K562 (cell line): Measurements from ENCODE around the gene NTRK1. TPM values are rescaled to one million over a fixed set of nuclear protein-coding genes. Genes with fewer than 3 reads are reported as not detected.

Experiments used
- ATAC-seq: fragments of 200-7000 bp; cut with Tn5 transposase; 3 replicates; pipeline ENCODE4 v1.9.1; 2020; ENCODE audit warnings: moderate library complexity
- BruUV-seq: library from RNA; stranded (reverse); fragments of 400-500 nt; replicated peaks from 2 replicates; lab custom pipeline; 2021; lab: Mats Ljungman, UMichigan
- CTCF ChIA-PET: fragments of 300-600 bp; formaldehyde crosslinking; extraction: SDS; loops from one replicate; lab custom pipeline; 2021; ENCODE audit warnings: low intra/inter-chr PET ratio; lab: Yijun Ruan, JAX
- POLR2A ChIA-PET: fragments of 300-600, 350-650 bp; sonication (Branson Sonifier 250); formaldehyde crosslinking; extraction: SDS; loops from one replicate; lab custom pipeline; 2021; ENCODE audit warnings: antibody characterized with exemption, inconsistent platforms; lab: Yijun Ruan, JAX
- DNase-seq, 4 experiments: peaks; one replicate each; pipeline versions ENCODE4 v3.0.0 to v3.0.0-alpha.2; 2011 to 2018; ENCODE audit warnings: low spot score in 3 of 4, mixed read lengths in 3 of 4; ENCODE audit errors: extremely low read depth in 1 of 4
- FAIRE-seq: peaks from 2 replicates; lab custom pipeline; 2011; peaks lifted over from hg19 to GRCh38; lab: Jason Lieb, UNC
- H2AFZ ChIP-seq: 2 replicates; pipeline ENCODE4 v1.6.0; 2011; ENCODE audit warnings: low read depth, low read length, control low read depth, inconsistent platforms
- H3K27ac ChIP-seq: fragments of 200-600 bp; 3 replicates; pipeline ENCODE4 v1.8.0; 2011; ENCODE audit warnings: low read depth, mild to moderate bottlenecking, control low read depth, inconsistent platforms, low read length, moderate library complexity, mixed read lengths; ENCODE audit errors: extremely low read depth
- H3K27me3 ChIP-seq, 2 experiments: fragments of 300-600 bp in 1 of 2; 2 replicates in 1 of 2; 3 replicates in 1 of 2; pipeline versions ENCODE4 v1.6.0 to v1.8.0; 2011; ENCODE audit warnings: inconsistent platforms in 2 of 2, low read length in 2 of 2, mild to moderate bottlenecking in 1 of 2, mixed read lengths in 1 of 2, moderate library complexity in 1 of 2; ENCODE audit not compliant: control insufficient read depth in 2 of 2, insufficient read depth in 2 of 2
- H3K36me3 ChIP-seq: fragments of 300-600 bp; 3 replicates; pipeline ENCODE4 v1.8.0; 2011; ENCODE audit warnings: mild to moderate bottlenecking, low read length, inconsistent platforms; ENCODE audit not compliant: control insufficient read depth, insufficient read depth
- H3K4me1 ChIP-seq, 2 experiments: fragments of 200-600 bp in 1 of 2; replicated peaks in 1 of 2; 2 replicates in 1 of 2; 3 replicates in 1 of 2; pipeline versions ENCODE4 v1.5.1 to v1.8.0; 2011; ENCODE audit warnings: inconsistent platforms in 2 of 2, low read length in 2 of 2, mild to moderate bottlenecking in 1 of 2, mixed read lengths in 1 of 2, moderate library complexity in 1 of 2; ENCODE audit not compliant: control insufficient read depth in 2 of 2, insufficient read depth in 2 of 2
- H3K4me2 ChIP-seq: 2 replicates; pipeline ENCODE4 v1.6.1; 2011; ENCODE audit warnings: low read length, control low read depth, inconsistent platforms, mixed read lengths; ENCODE audit not compliant: insufficient read depth
- H3K4me3 ChIP-seq: fragments of 200-600 bp; sonication (generic), shearing (Covaris generic); 2 replicates; pipeline ENCODE4 v1.5.1; 2016; ENCODE audit warnings: control low read depth, inconsistent platforms
- H3K79me2 ChIP-seq: fragments of 200-600 bp; 3 replicates; pipeline ENCODE4 v1.8.0; 2011; ENCODE audit warnings: low read length, inconsistent platforms; ENCODE audit not compliant: control insufficient read depth, insufficient read depth
- H3K9ac ChIP-seq, 2 experiments: 2 replicates each; pipeline versions ENCODE4 v1.6.0 to v1.6.1; 2011; ENCODE audit warnings: low read depth in 2 of 2, low read length in 2 of 2, control low read depth in 1 of 2, inconsistent platforms in 1 of 2, mild to moderate bottlenecking in 1 of 2, mixed read lengths in 1 of 2; ENCODE audit not compliant: insufficient read depth in 1 of 2
- H3K9me1 ChIP-seq: one replicate; pipeline ENCODE4 v1.6.0; 2011; ENCODE audit warnings: inconsistent platforms, mild to moderate bottlenecking, low read length, moderate library complexity; ENCODE audit not compliant: control insufficient read depth, insufficient read depth
- H3K9me3 ChIP-seq: replicated peaks from 2 replicates; pipeline ENCODE4 v1.5.1; 2011; ENCODE audit warnings: low read depth, low read length, inconsistent platforms; ENCODE audit not compliant: control insufficient read depth, insufficient read depth
- H4K20me1 ChIP-seq: replicated peaks from 2 replicates; pipeline ENCODE4 v1.6.1; 2011; ENCODE audit warnings: low read length, inconsistent platforms, mixed read lengths; ENCODE audit not compliant: control insufficient read depth, insufficient read depth
- CREM ChIP-seq: IDR thresholded peaks from 2 replicates; pipeline ENCODE4 v1.6.1; 2014; ENCODE audit warnings: antibody characterized with exemption, low read depth
- CXXC5 ChIP-seq: fragments of 250-450 bp; sonication (Bioruptor Pico); IDR thresholded peaks from 2 replicates; pipeline ENCODE4 v1.8.0; 2022; ENCODE audit warnings: inconsistent platforms, mild to moderate bottlenecking, moderate library complexity
- ESRRA ChIP-seq: fragments of 450-650 bp; IDR thresholded peaks from 2 replicates; pipeline ENCODE4 v1.6.1; 2014; ENCODE audit warnings: low read depth, mild to moderate bottlenecking, moderate library complexity, borderline replicate concordance
- FOS ChIP-seq: IDR thresholded peaks from 3 replicates; pipeline ENCODE4 v1.6.1; 2011; ENCODE audit not compliant: insufficient read length; ENCODE audit errors: extremely low read depth
- GABPA ChIP-seq: fragments of 200-800 bp; sonication (Bioruptor generic); conservative IDR thresholded peaks from 2 replicates; pipeline ENCODE4 v1.6.1; 2016; ENCODE audit warnings: low read depth, missing genetic modification characterization, missing compliant biosample characterization
- GTF2B ChIP-seq: IDR thresholded peaks from 2 replicates; pipeline ENCODE4 v1.6.1; 2011; ENCODE audit not compliant: insufficient read length; ENCODE audit errors: extremely low read depth
- KLF6 ChIP-seq: fragments of 250-450 bp; sonication (Bioruptor Pico); IDR thresholded peaks from 2 replicates; pipeline ENCODE4 v1.4.0; 2020; ENCODE audit warnings: mild to moderate bottlenecking, moderate library complexity, borderline replicate concordance
- L3MBTL2 ChIP-seq: fragments of 450-650 bp; IDR thresholded peaks from 2 replicates; pipeline ENCODE4 v1.6.1; 2016; ENCODE audit warnings: mild to moderate bottlenecking, moderate library complexity
- RBFOX2 ChIP-seq: fragments of 200-400 bp; formaldehyde crosslinking; IDR thresholded peaks from 2 replicates; pipeline ENCODE4 v1.6.1; 2017; ENCODE audit warnings: low read depth, mild to moderate bottlenecking, low read length, moderate library complexity
- TSC22D4 ChIP-seq: fragments of 450-650 bp; IDR thresholded peaks from 2 replicates; pipeline ENCODE4 v1.6.1; 2016; ENCODE audit warnings: missing genetic modification characterization, missing biosample characterization, control low read depth
- U2AF2 ChIP-seq: fragments of 200-400 bp; formaldehyde crosslinking; optimal IDR thresholded peaks from 2 replicates; pipeline ENCODE3; 2017; ENCODE audit warnings: low read depth, mild to moderate bottlenecking, low read length
- ZNF12 ChIP-seq: sonication (generic); formaldehyde crosslinking; IDR thresholded peaks from 2 replicates; pipeline ENCODE4 v1.4.0; 2020; ENCODE audit warnings: mild to moderate bottlenecking, missing genetic modification reagents
- ZNF551 ChIP-seq: fragments of 250-450 bp; sonication (Bioruptor Pico); IDR thresholded peaks from 2 replicates; pipeline ENCODE4 v1.5.0; 2021; ENCODE audit warnings: mild to moderate bottlenecking, moderate library complexity
- ZNF639 ChIP-seq, 2 experiments: fragments of 200-800 bp in 1 of 2; sonication (Bioruptor generic) in 1 of 2; sonication (generic) in 1 of 2; formaldehyde crosslinking in 1 of 2; IDR thresholded peaks in 1 of 2; conservative IDR thresholded peaks in 1 of 2; 2 replicates each; pipeline versions ENCODE4 v1.5.0 to v1.6.1; 2016 to 2020; ENCODE audit warnings: missing compliant biosample characterization in 1 of 2, missing genetic modification characterization in 1 of 2, missing genetic modification reagents in 1 of 2
- ZNF76 ChIP-seq: fragments of 250-450 bp; sonication (Bioruptor Pico); IDR thresholded peaks from 2 replicates; pipeline ENCODE4 v1.4.0; 2020; ENCODE audit warnings: mild to moderate bottlenecking, moderate library complexity, borderline replicate concordance
- WGBS: fragments of 100-300 bp; shearing (Covaris generic); methylation state at CpG from one replicate; pipeline ENCODE4 v1.1.6; 2016; ENCODE audit warnings: low coverage, mixed read lengths; ENCODE audit not compliant: insufficient coverage; ENCODE audit errors: missing lambda C conversion rate; 5-methylcytosine and 5-hydroxymethylcytosine counted together
- in situ Hi-C: fragments of 300-500 bp; cut with MboI; formaldehyde crosslinking; loops from 4 replicates; pipeline ENCODE4 v1.15.0; 2018; ENCODE audit warnings: inconsistent platforms, mixed read lengths
- intact Hi-C: fragments of 100-400 bp; cut with micrococcal nuclease; formaldehyde crosslinking; loops from 2 replicates; pipeline ENCODE4 v1.14.2; 2022
- polyA plus RNA-seq, 8 experiments: library from polyadenylated mRNA; depleted of rRNA in 4 of 8; stranded (reverse) in 5 of 8; unstranded in 3 of 8; fragments of >200 nt; fragmentation: Nextera tagmentation in 2 of 8; fragmentation: Illumina TruSeq in 1 of 8; extraction: Ambion mirVana in 2 of 8; extraction: Trizol in 1 of 8; gene quantifications; 2 replicates each; pipeline versions ENCODE4 v1.2.1 to v1.2.3, GENCODE V29; 2011 to 2014; ENCODE audit warnings: inconsistent platforms in 1 of 8, missing spikeins in 1 of 8
- total RNA-seq, 7 experiments: library from RNA; depleted of rRNA in 6 of 7; stranded (reverse); fragments of >200 nt in 6 of 7; fragmentation: Illumina TruSeq in 2 of 7; extraction: Trizol in 2 of 7; gene quantifications; 2 replicates each; pipeline versions ENCODE4 v1.2.1 to v1.2.3, GENCODE V29; 2011 to 2021; ENCODE audit warnings: low replicate concordance in 1 of 7
- TF ChIP-seq, protein P1 (sequence below): fragments of 250-450 bp; sonication (Bioruptor Pico); IDR thresholded peaks from 2 replicates; pipeline ENCODE4 v1.9.0; 2021; ENCODE audit warnings: mild to moderate bottlenecking, inconsistent platforms

NTRK1 gene
- total and polyA plus RNA-seq, 9 of the 15 experiments (the other 6 are each of a cell fraction or from before 2014, with no cell fraction given): 0.46 to 30.0 (median 7.9) TPM

DNA sequence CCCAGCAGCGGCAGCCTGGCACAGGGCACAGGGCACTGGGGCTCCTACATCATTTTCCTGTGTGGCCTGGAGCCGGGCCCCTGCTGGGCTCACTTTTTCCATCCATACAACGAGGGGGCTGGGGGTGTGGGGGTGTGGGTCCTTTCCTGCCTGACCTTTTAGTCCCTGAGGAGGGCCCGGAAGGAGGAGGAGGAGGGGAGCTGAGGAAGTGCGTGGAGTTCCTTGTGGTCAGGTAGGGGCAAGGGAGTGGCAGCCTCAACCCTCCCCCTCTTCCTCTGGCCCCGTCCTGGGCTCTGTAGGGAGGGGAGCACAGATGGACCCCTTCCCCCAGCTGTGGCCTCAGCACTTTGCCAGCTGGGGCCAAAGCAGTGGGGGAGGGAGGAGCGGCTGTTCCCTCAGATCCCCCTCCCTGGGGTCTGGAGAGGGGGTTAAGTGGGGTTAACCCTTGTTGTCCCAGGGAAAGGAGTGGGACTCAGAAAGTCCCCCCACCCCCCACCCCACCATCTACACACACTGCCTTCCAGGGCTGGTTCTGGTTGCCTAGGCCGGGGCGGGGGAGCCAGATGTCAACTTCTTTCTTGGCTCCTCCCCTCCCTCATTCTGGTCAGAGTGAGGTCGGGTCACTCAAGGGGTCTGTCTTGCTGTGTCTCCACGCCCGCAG is 5.7 kb downstream of the NTRK1 start:
- Histone ChIP-seq H3K9me1 (peaks cover 4% of the 10 kb centered on the region), H3K27ac (peak overlapping the region; percentile 31; the same call in 2 of the 3 replicates), H3K4me3 (no peak overlapping the region), H3K4me2 (peak overlapping the region; percentile 36; the same call in 1 of the 2 replicates), H3K27me3 (no peaks in the 10 kb centered on the region), H3K4me1 (peaks cover 78 to 79% of the 10 kb centered on the region in 2 experiments), H4K20me1 (no peaks in the 10 kb centered on the region), H3K36me3 (peaks cover 5% of the 10 kb centered on the region; the same call in 2 of the 3 replicates), H3K9ac (peak overlapping the region in 1 of 2 experiments; percentile 72; a peak in 3 of 4 replicates), H3K9me3 (no peaks in the 10 kb centered on the region), H3K79me2 (peaks cover 37% of the 10 kb centered on the region; the same call in 2 of the 3 replicates), H2AFZ (peak overlapping the region; percentile 56)
- ChIA-PET CTCF (no interaction called here), POLR2A (interaction anchor here (0.8 kb wide), 1 partner anchor 205 kb away, joined by 4 read pairs; no protein-coding TSS in a partner anchor)
- FAIRE-seq: no peak
- WGBS: 24% methylated on average over 7 of the region's 12 CpGs
- peak; percentile 65 to 75 (median 72) for DNase-seq
- in situ Hi-C loops (no loop called here), intact Hi-C loops (no loop called here)
- BruUV-seq: no TSS peak
- peak; percentile 30 for ATAC-seq
- no peak for TF ChIP-seq TSC22D4 (tag)
- no peak for TF ChIP-seq FOS
- TF ChIP-seq L3MBTL2: no peak
- TF ChIP-seq KLF6 (CRISPR knock-in tag): no peak
- 0 out of 2 replicates have a peak, but pooled peaks have one; percentile 12 for TF ChIP-seq RBFOX2
- TF ChIP-seq CREM: peak; percentile 23; the same call in 1 of the 2 replicates
- TF ChIP-seq GABPA: peak; percentile 46; the same call in 1 of the 2 replicates
- no peak for TF ChIP-seq GTF2B
- TF ChIP-seq, protein P1, sequence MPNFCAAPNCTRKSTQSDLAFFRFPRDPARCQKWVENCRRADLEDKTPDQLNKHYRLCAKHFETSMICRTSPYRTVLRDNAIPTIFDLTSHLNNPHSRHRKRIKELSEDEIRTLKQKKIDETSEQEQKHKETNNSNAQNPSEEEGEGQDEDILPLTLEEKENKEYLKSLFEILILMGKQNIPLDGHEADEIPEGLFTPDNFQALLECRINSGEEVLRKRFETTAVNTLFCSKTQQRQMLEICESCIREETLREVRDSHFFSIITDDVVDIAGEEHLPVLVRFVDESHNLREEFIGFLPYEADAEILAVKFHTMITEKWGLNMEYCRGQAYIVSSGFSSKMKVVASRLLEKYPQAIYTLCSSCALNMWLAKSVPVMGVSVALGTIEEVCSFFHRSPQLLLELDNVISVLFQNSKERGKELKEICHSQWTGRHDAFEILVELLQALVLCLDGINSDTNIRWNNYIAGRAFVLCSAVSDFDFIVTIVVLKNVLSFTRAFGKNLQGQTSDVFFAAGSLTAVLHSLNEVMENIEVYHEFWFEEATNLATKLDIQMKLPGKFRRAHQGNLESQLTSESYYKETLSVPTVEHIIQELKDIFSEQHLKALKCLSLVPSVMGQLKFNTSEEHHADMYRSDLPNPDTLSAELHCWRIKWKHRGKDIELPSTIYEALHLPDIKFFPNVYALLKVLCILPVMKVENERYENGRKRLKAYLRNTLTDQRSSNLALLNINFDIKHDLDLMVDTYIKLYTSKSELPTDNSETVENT (CRISPR knock-in tag): no peak
- TF ChIP-seq ZNF639 (CRISPR knock-in tag; conservative IDR thresholded peaks at IDR 0.05 in 1 of 2, IDR thresholded peaks at IDR 0.05 in 1 of 2): no peak
- TF ChIP-seq ZNF551 (CRISPR knock-in tag): no peak
- TF ChIP-seq CXXC5 (CRISPR knock-in tag): peak; percentile 35; the same call in 1 of the 2 replicates
- no peak for TF ChIP-seq U2AF2
- no peak for TF ChIP-seq ESRRA
- TF ChIP-seq ZNF76 (CRISPR knock-in tag): no peak
- peak; percentile 34; the same call in 1 of the 2 replicates for TF ChIP-seq ZNF12 (CRISPR knock-in tag)
